Activated effector memory CD4-positive, alpha-beta T cell treated with Interleukin-2 at 50 U/mL for 16 hours (primary cell): ENCODE measurements around the gene C13orf42.

ENCODE experiments used
- DNase-seq: peaks from one replicate; pipeline ENCODE4 v3.0.0-alpha.2; 2020

C13orf42 gene

DNA sequence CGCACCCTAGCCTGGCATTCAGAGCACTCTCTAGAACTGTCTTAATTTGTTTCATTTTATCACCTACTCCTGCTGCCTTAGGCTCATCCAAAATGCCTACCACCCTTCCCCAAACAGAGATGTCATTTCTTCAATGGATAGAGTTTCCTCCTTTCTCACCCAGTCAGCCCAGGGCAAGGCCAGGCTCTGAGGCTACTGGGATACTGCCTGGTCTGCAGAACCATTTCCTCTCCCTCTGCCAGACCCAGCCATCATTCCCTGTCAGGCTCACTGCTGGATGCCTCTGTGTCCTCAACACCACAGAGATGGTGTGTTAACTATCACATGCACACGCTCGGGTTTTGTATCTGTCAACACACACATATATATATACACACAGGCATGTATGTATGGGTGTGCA lies 47.2 kb downstream of the C13orf42 start:
- DNase-seq: no peak

DNA sequence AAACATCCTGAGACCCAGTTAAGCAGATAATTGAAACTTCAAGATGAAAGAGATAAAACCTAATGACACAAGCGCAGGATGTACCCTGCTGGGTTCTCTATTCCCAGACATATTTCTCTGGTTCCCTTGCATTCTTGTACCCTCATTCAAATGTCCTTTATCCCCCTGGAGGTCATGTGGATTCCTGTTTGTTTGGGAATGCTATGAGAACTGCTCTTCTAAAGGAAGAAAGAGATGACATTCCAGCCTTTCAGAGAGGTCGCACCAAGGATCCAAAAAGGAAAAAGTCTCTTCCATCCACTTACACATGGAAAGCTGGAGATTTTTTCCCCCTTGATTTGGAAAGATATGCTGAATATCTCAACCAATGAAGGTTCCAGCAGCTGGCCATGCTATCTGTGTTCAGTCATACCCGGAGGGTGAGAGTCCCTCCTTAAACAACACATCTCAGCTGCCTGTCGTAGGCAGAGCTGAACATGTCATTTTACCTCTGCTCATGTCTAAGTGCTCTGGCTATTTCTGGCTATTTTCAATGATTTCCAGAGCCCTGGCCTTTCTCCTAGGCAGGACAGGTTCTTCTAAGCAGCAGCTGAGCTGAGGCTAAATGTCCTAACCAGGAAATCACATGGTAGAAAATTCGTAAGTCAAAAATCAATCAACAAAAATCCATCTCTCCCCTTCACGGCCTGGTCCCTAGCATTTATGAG lies 52.5 kb downstream of the C13orf42 start:
- no peak for DNase-seq

DNA sequence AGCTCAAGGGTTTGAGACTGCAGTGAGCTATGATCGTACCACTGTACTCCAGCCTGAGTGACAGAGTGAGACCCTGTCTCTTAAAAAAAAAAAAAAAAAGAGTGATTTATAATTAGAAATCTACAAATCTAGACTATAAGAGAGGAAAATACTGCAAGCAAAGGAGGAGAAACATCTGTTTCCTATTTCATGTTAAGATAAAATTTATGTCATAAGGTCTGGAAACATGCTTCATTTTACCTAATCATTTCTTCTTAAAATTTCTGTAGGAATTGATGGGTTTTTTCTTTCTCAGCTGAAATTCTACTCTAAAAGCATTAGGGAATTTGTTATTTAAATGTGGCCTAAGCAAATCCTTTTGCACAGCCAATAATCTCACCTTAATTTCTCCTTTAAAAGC lies 53.2 kb downstream of the C13orf42 start:
- DNase-seq: no peak

DNA sequence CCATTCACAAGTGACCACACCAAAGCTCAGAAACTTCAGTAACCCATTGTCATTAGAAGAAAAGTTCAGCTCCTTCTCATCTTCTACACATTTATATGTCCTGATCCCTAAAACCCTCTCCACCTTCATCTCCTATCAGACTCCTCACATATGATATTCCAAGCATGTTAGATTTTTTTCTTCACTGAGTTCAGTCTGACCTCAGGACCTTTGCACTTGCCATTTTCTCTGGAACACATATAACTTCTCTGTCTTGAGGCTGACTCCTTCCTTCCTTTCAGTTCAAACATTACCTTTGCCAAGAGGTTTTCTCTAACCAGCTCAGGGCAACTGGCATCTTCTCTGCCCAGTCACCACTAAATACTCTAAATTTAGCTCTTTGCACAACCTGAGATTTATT lies 54.1 kb downstream of the C13orf42 start:
- no peak for DNase-seq

DNA sequence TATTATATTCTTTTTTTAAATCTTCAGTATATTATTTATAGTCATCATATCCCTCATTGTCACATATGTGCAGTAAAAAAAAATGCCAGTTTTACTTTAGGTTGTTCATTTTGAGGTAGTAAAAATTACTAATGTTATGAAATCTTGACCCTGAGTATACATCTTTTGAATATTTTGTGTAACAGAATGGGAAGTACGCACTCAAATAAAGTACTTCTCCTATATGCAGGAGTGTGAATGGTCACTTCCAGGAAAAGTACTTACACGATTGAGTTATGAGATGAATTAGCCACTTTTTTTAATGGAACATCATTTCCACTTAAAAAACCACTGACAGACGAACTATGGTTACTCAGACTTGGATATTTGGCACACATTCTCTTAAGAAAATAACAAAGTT lies 58.5 kb downstream of the C13orf42 start:
- DNase-seq: no peak

DNA sequence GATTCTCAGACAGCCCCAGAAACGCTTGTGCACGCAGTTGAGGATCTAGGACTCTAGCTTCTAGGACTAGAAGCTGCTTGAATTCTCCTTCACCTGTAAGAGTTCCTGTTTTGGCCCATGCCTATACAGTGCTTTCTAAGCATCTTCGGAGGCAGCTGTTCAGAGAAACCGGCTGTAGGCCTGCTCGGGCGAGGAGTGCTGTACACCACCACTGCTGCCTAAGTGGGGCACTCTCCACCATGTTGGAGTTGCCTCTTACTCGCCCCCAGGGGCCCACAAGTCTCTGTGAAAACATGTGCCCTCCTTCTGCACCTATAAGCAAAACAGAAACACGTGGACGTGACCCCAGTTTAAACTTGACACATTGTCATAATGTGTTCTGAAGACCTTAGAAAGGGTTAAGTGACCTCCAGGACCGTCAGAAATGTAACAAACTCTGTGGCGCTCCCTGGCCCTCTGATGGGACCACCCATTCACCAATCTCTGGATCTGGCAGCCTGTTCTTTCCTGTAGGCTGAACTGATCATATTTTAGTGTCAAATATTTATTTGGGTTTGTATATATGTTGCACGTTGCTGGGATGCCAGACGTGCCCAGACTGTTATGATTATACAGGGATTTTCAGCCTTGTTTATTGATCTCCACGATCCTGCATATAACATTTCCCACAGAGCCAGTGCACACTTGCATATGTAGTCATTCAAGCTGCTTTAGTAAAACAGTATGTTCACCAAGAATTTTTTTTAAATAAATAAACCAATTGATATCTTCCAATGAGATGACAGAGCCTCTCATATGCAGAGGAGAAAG lies 60.8 kb downstream of the C13orf42 start:
- DNase-seq: no peak

DNA sequence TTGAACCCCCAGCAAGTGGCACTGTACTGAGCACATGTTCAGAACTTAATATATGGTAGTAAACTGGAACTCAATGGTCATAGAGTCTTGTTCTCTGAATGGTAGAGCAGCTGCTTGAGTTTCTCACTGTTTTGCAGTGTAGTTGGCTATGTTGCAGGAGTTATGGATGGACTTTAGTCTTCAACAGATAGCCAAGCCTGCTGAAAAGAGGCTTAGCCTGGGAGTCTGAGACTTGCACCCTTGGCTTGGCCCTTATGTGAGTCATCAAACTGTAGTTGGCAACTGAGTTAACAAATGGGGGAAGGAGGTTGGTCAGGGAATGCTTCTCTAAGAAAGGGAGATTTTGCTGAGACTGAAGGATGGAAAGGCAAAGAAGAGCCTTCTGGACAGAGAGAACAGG lies 62.5 kb downstream of the C13orf42 start:
- DNase-seq: no peak

DNA sequence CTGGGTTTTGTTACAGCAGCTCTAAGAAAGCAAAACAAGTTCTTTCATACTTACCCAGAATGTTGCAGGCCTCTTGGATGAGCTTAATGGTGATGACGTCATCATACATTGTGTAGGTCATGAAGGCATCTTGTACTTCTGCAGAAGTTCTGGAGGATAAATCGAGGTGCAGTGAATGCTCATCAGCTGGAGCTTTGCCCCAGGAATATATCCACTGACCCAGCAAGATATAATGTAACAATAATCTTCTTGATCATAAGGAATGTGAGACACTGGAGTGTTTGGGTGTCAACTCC lies 63.0 kb downstream of the C13orf42 start:
- no peak for DNase-seq

DNA sequence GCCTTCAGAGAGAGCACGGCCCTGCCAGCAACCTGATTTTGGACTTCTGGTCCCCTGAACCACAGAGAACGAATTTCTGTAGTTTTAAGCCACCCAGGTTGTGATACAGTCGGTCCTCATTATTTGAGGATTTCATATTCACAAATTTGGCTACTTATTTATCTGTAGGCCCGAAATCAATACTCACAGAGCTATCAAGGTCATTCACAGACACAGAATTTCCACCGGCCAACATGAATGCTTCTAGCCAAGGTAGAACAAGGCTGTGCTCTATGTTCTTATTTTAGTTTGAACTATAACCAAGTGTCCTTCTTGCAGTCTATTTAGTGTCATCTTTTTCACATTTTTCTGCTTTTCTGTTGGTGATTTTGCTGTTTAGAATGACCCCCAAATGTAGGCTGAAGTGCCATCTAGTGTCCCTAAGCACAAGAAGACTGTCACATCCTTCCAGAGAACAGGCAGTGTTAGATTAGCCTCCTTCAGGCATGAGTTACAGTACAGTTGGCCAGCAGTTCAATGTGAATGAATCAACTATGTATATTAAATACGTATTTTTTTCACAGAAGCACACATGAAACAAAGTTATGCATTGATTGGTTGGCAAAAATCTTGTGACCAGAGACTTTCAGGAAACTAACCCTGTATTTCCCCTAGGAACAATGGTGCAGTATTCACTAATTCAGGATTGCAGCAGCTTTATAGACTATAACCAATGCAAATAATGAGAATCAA lies 63.5 kb downstream of the C13orf42 start:
- no peak for DNase-seq

DNA sequence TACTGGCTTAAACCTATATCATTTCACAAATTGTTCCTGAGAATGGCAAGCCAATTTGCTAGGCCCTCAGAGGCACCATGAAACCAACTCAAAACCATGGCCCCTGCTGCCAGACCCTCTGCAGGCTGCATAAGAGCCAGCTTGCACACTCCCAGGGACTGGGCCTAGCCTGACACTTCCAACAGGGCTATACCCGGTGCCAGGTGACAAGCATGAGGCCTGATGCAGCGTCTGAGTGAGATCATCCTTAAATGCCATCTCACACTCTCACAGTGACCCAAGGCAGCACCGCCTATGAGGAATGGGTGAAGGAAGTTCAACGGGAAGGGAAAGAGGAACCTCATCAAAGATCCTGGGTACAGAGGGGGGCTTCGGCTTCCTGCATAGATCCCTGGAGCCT lies 65.6 kb downstream of the C13orf42 start:
- DNase-seq: no peak

DNA sequence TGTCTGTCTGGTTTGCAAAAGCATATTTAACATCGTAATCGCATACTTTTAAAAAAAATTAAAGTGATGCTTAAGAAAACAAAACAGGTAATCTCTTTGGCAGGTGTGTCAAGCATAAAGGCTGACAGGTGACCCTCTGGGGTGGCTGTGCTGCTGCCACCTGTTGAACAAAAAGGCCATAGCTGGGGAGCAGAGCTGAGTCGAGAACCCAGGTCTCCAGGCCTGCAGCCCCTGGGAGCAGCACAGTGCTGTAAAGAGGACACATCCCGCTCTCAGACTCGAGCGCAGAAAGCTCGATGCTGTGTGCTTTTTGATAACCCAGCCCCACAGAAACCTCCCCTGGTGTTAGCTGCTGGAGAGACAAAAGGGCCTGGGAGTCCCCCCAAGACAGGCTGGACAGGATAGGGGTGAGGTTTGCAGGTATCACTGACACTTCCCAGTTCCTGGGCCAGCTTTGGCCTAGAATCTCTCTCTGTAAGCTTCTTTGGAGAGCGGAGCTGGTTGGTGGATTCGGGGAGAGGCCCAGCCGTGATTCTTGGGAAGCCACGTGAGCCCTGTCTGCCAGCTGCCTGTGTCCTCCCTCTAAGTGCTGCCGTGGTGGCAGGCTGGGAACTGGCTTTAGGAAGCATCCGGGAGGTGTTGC lies 66.9 kb downstream of the C13orf42 start:
- DNase-seq: no peak

DNA sequence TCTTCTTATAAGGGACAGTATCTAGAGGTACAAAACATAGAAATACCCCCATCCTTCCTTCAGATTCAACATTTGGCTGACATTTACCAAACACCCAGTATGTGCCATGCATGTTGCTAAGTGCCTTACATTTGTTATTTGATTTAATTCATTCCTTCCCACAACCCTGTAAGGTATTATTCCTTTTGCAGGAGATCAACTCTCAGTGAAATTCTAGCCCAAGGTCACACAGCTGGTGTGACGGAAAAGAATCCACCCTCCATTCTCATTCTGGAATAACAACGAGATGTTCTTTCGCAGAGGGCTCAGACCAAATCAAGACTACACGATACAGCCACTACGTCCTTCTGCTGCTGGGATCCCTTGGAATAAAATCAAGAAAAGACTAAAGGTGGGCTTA lies 67.8 kb downstream of the C13orf42 start:
- DNase-seq: no peak

DNA sequence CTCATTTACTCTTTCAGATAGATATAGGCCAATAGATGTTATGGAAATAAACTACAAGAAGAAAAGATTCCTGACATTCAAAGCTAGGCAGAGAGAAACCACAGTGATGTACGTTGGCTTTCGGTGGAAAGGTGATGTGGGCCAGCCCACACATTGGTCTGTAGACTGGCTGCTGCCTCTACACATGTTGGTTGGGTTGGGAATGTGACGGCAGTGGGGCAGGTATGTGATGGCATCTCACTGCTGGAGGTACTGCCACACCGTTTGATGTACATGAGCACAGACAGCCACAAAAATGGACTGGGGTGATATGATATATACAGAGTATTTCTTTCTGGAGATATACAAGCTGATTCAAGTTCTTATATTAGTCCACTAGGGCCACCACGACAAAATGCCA lies 69.4 kb downstream of the C13orf42 start:
- no peak for DNase-seq

DNA sequence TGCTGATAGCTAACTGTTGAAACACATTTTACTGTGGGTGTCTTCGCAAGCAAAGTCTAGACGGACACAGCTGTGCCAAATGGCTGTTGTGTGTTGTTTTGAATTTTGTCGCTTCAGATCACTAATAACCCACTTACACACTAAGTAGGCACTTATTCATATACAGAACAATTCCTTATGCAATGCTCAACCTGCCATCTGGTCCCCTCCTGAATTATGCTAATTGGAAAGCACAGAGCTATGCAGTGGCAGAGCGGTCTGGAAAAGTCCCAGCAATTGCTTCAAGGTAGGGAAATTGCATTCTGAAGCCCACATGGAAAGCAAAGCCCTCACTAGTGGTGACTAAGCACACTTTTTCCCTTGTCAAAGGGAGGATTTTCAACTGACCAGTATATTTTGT lies 69.9 kb downstream of the C13orf42 start:
- DNase-seq: no peak

DNA sequence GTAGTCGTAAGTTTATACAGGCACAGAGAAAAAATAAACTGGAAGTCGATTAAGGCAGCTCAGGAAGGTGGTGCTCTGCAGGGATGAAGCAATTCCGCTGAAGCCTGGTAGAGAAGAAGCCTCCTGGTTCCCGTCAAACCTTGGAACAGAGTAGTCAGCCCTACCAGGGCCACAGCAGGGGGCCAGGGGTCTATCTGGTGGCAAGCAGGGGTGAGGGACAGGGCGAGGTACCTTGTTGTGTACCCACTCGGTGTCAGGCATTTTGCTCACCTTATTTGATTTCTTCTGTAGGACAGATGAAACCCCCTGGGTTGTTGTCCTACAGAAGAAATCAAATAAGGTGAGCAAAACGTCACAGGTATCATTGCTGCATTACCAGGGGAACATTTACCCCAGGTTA lies 70.6 kb downstream of the C13orf42 start:
- no peak for DNase-seq

DNA sequence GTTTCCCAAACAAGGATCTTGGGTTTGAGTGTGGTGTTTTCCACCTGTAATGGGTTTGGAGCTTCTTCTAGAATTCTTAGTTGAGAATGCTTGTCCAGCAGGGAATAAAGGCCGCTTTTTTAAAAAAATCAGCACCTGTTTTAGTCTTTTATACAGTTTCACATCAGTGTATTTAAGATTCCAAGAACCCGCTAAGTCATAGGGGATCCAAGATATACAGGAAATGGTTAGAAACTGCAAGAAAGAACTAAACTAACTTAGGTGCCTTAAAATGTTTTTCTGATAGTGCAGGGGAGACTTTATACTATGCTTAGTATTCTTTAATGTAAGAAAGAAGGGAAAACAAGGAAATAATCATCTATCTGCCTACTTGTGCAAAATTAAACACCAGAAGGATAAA lies 74.7 kb downstream of the C13orf42 start:
- DNase-seq: no peak

DNA sequence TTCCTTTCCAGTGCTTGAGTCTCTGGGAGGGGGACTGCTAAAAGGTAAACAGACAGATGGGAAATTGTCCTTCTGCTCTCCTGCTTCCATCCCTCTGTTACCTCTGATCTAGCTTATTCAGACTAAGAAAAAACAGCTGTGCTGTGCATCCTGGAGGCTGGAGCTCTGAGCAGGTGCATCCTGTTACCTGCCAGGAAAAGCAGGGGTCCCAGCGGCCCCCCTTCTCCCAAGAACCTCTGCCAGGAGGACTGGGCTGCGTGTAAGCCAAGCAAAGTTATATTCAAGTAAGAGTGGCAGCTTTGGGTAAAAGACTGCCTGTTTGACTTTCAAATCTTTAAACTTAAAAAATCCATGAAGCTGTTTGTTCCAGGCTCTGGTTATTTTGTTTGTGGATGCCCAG lies 75.1 kb downstream of the C13orf42 start:
- no peak for DNase-seq

DNA sequence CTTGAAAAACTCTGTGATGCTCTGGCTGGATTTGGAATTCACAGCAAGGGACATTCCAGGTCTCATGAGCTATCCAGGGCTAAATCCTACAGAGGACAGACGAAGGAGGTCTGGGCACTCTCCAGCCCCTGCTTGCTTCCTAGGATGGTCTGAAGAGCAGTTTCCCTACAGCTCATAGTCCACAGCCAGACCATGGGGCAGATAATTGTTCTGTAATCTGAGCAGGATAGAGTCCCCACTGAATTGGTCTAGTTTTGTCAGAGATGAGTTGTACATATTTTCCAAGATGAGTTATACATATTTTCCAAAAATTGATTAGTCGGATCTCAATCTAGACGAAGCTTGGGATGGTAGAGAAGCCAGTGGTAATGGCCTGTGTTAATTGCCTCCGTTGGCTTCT lies 75.6 kb downstream of the C13orf42 start:
- no peak for DNase-seq

DNA sequence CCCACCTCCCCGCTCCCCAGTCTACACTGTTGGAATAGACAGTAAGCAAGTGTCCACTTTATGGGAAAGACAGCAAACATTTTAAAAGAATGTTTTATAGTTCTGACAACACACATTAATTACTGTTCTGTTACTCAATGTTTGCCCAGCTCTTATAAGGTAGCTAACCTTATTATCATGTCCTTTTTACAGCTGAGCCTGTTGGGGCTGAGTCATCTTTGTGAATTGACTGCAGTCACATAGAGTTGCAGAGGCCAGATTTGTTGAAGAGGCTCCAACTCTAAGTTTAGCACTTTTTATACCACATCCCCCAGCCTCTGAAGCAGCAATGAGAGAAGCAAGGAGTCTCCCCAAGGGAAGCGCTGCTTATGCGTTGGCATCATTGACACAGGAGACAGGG lies 76.2 kb downstream of the C13orf42 start:
- no peak for DNase-seq

DNA sequence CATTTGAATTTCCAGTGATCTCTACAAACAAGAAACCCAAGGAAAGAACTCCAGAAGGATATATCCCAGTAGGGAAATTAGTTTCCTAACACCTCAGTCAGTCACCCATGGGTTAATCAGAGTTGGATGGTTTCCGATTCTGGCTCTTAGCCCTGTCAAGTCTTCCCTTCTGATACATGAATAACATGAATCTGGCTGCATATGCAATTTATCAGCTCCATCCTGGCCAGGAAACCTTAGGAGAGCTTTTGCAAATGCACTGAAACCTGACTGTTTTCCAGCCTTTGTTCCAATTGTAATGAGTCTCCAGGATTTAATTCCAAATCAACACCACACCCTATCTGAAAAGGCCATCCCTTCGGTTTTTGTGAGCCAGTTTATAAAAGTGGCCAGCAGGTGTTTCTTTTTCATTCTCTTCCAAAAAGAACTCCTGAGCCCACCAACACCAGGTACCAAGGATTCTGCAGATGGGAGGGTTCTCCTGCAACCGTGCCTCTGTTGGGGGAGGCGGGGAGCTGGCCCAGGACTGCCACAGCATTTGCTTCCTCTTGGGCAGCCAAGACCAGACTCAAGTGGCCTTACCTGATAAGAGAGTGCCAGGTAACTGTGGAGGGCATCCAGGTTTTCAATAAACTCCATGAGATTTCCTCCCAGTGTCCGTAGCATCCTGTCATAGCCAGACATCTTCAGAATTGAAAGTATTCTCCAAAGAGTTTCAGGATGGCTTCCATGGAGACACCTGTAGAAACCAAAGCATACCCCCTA lies 77.5 kb downstream of the C13orf42 start:
- DNase-seq: no peak

DNA sequence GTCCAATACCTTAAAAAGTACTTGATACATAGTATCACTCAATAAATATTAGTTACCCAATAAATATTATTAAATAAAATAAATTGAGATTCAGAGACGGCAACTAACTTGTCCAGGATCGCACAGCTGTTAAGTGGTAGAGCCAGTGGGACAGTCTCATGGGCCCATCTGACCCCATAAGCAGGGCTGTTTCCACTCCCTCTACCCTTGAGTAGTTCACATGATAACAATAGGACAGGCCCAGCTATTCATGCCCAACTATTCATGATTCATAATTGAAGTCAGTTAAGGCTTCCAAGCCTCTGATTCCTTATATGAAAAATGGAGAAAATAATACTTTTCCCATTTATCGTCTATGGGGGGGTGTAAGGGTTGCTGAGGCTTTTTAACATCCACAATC lies 78.2 kb downstream of the C13orf42 start:
- DNase-seq: no peak
